Testis (tissue), 3 donors: Measurements from ENCODE around the gene MGLL. TPM values are rescaled to one million over a fixed set of nuclear protein-coding genes. Genes with fewer than 3 reads are reported as not detected.
"Not testable (repeated sequence)": the region's sequence is repeated elsewhere in the genome, so short reads cannot be mapped to it uniquely, and the experiment has no call there.

ENCODE experiments used
- DNase-seq: peaks from one replicate; pipeline ENCODE4 v3.0.0-alpha.2; 2019
- H3K27ac ChIP-seq, 2 donors: fragments of 200-600 bp; sonication (generic); one replicate each; pipeline ENCODE4 v1.5.1; 2019
- H3K27me3 ChIP-seq: fragments of 200-600 bp; sonication (generic); one replicate; pipeline ENCODE4 v1.5.1; 2019
- H3K36me3 ChIP-seq: fragments of 200-600 bp; sonication (generic); one replicate; pipeline ENCODE4 v1.5.1; 2017; ENCODE audit warnings: low read depth; ENCODE audit errors: missing control alignments
- H3K4me1 ChIP-seq: fragments of 200-600 bp; sonication (generic); one replicate; pipeline ENCODE4 v1.5.1; 2019
- H3K4me3 ChIP-seq, 2 donors: fragments of 200-600 bp; sonication (generic); one replicate each; pipeline ENCODE4 v1.5.1; 2017 to 2019
- H3K9me3 ChIP-seq: fragments of 200-600 bp; sonication (generic); one replicate; pipeline ENCODE4 v1.5.1; 2017
- CTCF ChIP-seq, 3 experiments: fragments of 450-650 bp in 2 of 3; fragments of 200-600 bp in 1 of 3; sonication (generic) in 1 of 3; IDR thresholded peaks; one replicate each; pipeline ENCODE4 v1.5.1; 2016 to 2019; ENCODE audit warnings: antibody characterized with exemption in 3 of 3, mild to moderate bottlenecking in 2 of 3, moderate library complexity in 1 of 3
- POLR2A ChIP-seq: fragments of 450-650 bp; IDR thresholded peaks from one replicate; pipeline ENCODE4 v1.6.1; 2017; ENCODE audit warnings: antibody characterized with exemption, mild to moderate bottlenecking, moderate library complexity
- WGBS, 2 donors: methylation state at CpG; one replicate each; pipeline ENCODE4 v1.1.5; 2018; 5-methylcytosine and 5-hydroxymethylcytosine counted together
- intact Hi-C: fragments of 100-400 bp; cut with DNase I; formaldehyde crosslinking; loops from one replicate; pipeline ENCODE4 v1.15.1; 2023; ENCODE audit warnings: low total_unique reads
- polyA plus RNA-seq: library from polyadenylated mRNA; stranded (reverse); fragments of 350-450 nt; fragmentation: Illumina TruSeq; extraction: RNeasy Lipid Tissue Mini Kit (QIAGEN cat#74804); gene quantifications from one replicate; pipeline ENCODE4 v1.2.3, GENCODE V29; 2014; ENCODE audit warnings: low read depth, low replicate concordance; ENCODE audit not compliant: insufficient read depth
- total RNA-seq, 2 donors: library from RNA; depleted of rRNA; stranded (reverse); fragments of >200 nt; gene quantifications; one replicate each; pipeline ENCODE4 v1.2.3, GENCODE V29; 2016

The MGLL gene
- total and polyA plus RNA-seq, 3 donors from 2014 or later: 18.3 to 26.0 (median 19.2) TPM

DNA sequence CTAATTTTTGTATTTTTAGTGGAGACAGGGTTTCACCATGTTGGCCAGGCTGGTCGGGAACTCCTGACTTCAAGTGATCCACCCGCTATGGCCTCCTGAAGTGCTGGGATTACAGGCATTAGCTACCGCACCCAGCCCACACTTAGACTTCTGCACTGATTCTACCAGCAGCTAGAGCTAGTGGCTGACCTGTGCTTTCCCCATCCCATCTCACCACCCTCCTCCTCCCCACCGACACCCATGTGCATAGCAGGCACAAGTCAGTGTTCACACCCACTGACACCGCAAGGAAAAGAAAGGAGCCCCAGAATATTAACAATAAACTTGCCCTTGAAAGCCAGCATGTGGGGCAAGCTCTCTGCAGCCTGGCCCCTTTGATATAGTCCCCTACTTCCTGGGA, 160.7 kb downstream of the MGLL start:
- no peak for DNase-seq
- no peaks in the 10 kb centered on the region for H3K9me3 ChIP-seq
- intact Hi-C loops: no loop called here
- no peaks in the 10 kb centered on the region for H3K27me3 ChIP-seq
- WGBS, 2 donors: 92 to 100% methylated on average over 5 of the region's 5 CpGs
- H3K4me1 ChIP-seq: no peaks in the 10 kb centered on the region
- TF ChIP-seq POLR2A (no peak), CTCF (IDR thresholded peaks at IDR 0.05) (no peak)
- H3K36me3 ChIP-seq: no peaks in the 10 kb centered on the region
- no peak overlapping the region for H3K27ac ChIP-seq
- H3K4me3 ChIP-seq: no peak overlapping the region

GRCh38 chr3:127660621-127661251, 161.6 kb downstream of the MGLL start:
- H3K27me3 ChIP-seq: no peaks in the 10 kb centered on the region
- H3K27ac ChIP-seq: no peak overlapping the region
- no peaks in the 10 kb centered on the region for H3K4me1 ChIP-seq
- WGBS, 2 donors: 91 to 94% methylated on average over 5 to 10 of the region's 10 CpGs
- TF ChIP-seq CTCF (IDR thresholded peaks at IDR 0.05): no peak
- no peak for DNase-seq
- no peaks in the 10 kb centered on the region for H3K36me3 ChIP-seq
- no peaks in the 10 kb centered on the region for H3K9me3 ChIP-seq
- intact Hi-C loops: no loop called here
- H3K4me3 ChIP-seq: no peak overlapping the region

DNA sequence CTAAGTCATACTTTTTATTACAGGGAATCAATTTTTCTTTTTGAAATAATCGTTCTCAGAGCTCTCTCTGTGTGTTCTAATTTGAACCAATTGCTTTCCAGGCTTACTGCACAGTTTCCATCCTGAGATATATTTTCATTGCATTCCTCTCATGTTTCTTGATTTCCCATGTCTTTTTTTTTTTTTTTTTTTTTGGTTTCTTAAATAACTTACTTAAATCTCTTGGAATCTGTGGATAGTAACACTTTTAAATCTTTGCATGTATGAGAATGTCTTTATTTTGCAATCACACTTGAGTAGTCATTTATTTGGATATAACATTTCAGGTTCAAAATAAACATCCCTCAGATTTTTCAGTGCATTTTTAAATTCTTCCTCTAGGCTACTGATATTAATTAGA, 164.1 kb downstream of the MGLL start:
- DNase-seq: no peak
- 64 to 81% methylated on average over 1 of the region's 1 CpG for WGBS, 2 donors
- Histone ChIP-seq H3K27me3 (no peaks in the 10 kb centered on the region), H3K9me3 (no peaks in the 10 kb centered on the region), H3K36me3 (no peaks in the 10 kb centered on the region), H3K4me1 (peaks cover 6% of the 10 kb centered on the region), H3K4me3 (no peak overlapping the region), H3K27ac (no peak overlapping the region)
- no peak for TF ChIP-seq CTCF (IDR thresholded peaks at IDR 0.05)
- no peak for TF ChIP-seq POLR2A
- intact Hi-C loops: loop anchor here (10.0 kb wide), 1 partner anchor 307 kb away; no protein-coding TSS in a partner anchor

GRCh38 chr3:127656906-127657305, 165.4 kb downstream of the MGLL start:
- peaks cover 6% of the 10 kb centered on the region for H3K4me1 ChIP-seq
- no peak overlapping the region for H3K27ac ChIP-seq
- no peak for TF ChIP-seq CTCF (IDR thresholded peaks at IDR 0.05)
- no peak for TF ChIP-seq POLR2A
- H3K36me3 ChIP-seq: no peaks in the 10 kb centered on the region
- no peak for DNase-seq
- intact Hi-C loops: loop anchor here (10.0 kb wide), 1 partner anchor 308 kb away; no protein-coding TSS in a partner anchor
- no peaks in the 10 kb centered on the region for H3K27me3 ChIP-seq
- no peak overlapping the region for H3K4me3 ChIP-seq
- no peaks in the 10 kb centered on the region for H3K9me3 ChIP-seq
- WGBS, 2 donors: 86 to 94% methylated on average over 8 of the region's 8 CpGs

DNA sequence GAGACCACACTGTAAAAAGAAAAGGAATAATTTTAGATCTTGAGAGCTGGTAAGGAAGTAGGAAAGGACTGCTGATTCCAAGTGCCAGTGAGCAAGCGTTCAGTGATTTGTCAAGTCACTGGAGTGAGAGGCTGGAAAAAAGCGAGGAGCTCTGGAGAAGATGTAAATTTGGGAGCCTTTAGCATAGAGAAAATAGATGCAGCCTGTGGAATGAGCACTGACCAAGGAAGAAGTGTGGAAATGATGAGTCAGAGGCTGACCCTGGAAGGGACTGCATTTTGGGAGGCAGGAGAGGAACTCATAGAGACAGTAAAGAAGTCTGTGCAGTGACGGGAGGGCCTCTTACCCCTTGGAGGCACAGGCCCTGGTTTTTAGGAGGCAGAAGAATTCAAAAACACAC, 166.7 kb downstream of the MGLL start:
- H3K27ac ChIP-seq: no peak overlapping the region
- intact Hi-C loops: loop anchor here (10.0 kb wide), 1 partner anchor 309 kb away; no protein-coding TSS in a partner anchor
- no peak for DNase-seq
- H3K4me3 ChIP-seq: no peak overlapping the region
- peaks cover 6% of the 10 kb centered on the region for H3K4me1 ChIP-seq
- H3K27me3 ChIP-seq: no peaks in the 10 kb centered on the region
- H3K36me3 ChIP-seq: no peaks in the 10 kb centered on the region
- WGBS, 2 donors: 68 to 86% methylated on average over 3 of the region's 3 CpGs
- H3K9me3 ChIP-seq: no peaks in the 10 kb centered on the region
- TF ChIP-seq POLR2A: no peak

GRCh38 chr3:127654993-127655392, 167.3 kb downstream of the MGLL start:
- 94 to 96% methylated on average over 5 to 6 of the region's 6 CpGs for WGBS, 2 donors
- not testable (repeated sequence) for H3K4me1 ChIP-seq, H3K27ac ChIP-seq, DNase-seq, H3K9me3 ChIP-seq, H3K36me3 ChIP-seq, H3K27me3 ChIP-seq, H3K4me3 ChIP-seq
- intact Hi-C loops: loop anchor here (10.0 kb wide), 1 partner anchor 310 kb away; no protein-coding TSS in a partner anchor
